ENCODE measurements around the gene ECSCR. TPM values are rescaled to one million over a fixed set of nuclear protein-coding genes. Genes with fewer than 3 reads are reported as not detected.

Gene ECSCR
- total and polyA plus RNA-seq, 2 donors (not counting 1 experiment from before 2014, with no cell fraction given), result not detected

- ChIA-PET POLR2A (no interaction called here), CTCF (no interaction called here)
- H3K27ac Mint-ChIP-seq, result no peak overlapping the region
- 93% methylated on average over 2 of the region's 5 CpGs for WGBS (ENCODE audit: insufficient coverage)
- H3K4me1 Mint-ChIP-seq, result peaks cover 6% of the 10 kb centered on the region
- Histone ChIP-seq H2AFZ (ENCODE audit: insufficient read depth, low read depth, low read length, poor library complexity, severe bottlenecking) (no peak overlapping the region), H4K20me1 (ENCODE audit: control insufficient read depth, insufficient read depth, low read length, poor library complexity, severe bottlenecking) (no peaks in the 10 kb centered on the region), H3K79me2 (ENCODE audit: control insufficient read depth, insufficient read depth, low read length) (no peaks in the 10 kb centered on the region), H3K4me2 (replicated peaks; ENCODE audit: low read depth, low read length, poor library complexity, severe bottlenecking) (no peak overlapping the region), H3K27ac (ENCODE audit: low read length in 2 of 2) (no peak overlapping the region), H3K9me3 (ENCODE audit: control extremely low read depth in 1 of 3, control insufficient read depth in 2 of 3, insufficient read depth in 1 of 3, low read length in 2 of 3) (no peaks in the 10 kb centered on the region), H3K9ac (ENCODE audit: low read length) (no peak overlapping the region), H3K4me3 (ENCODE audit: control extremely low read depth in 1 of 5, extremely low read depth in 1 of 5, insufficient read depth in 1 of 5, low read depth in 2 of 5, low read length in 4 of 5) (no peak overlapping the region), H3K36me3 (replicated peaks in 1 of 2; ENCODE audit: control extremely low read depth in 1 of 2, control insufficient read depth in 1 of 2, extremely low read depth in 1 of 2, insufficient read depth in 2 of 2, low read length in 1 of 2) (no peaks in the 10 kb centered on the region), H3K4me1 (ENCODE audit: control insufficient read depth in 2 of 2, insufficient read depth in 2 of 2, low read length in 2 of 2) (peaks cover 0 to 7% of the 10 kb centered on the region in 2 donors), H3K27me3 (replicated peaks in 1 of 4; ENCODE audit: control extremely low read depth in 1 of 4, control insufficient read depth in 3 of 4, insufficient read depth in 4 of 4, low read length in 3 of 4) (no peaks in the 10 kb centered on the region)
- intact Hi-C loops (cut with micrococcal nuclease), result no loop called here
- DNase-seq (no peak), ATAC-seq (ENCODE audit: low read depth) (no peak)
- H3K9me3 Mint-ChIP-seq (ENCODE audit: insufficient read depth), result no peaks in the 10 kb centered on the region
- H3K27me3 Mint-ChIP-seq, result no peaks in the 10 kb centered on the region
- TF ChIP-seq EZH2 (IDR thresholded peaks at IDR 0.05; ENCODE audit: borderline replicate concordance, insufficient read depth, low read depth, low read length, poor library complexity, severe bottlenecking) (no peak), CTCF (IDR thresholded peaks at IDR 0.05) (no peak)
- H3K4me3 Mint-ChIP-seq, result no peak overlapping the region
Observed at GRCh38 chr5:139461698-139462097, 845 bp downstream of the ECSCR start.

GRCh38 chr5:139461176-139461575 lies 1.4 kb downstream of the ECSCR start:
- Histone ChIP-seq H2AFZ (ENCODE audit: insufficient read depth, low read depth, low read length, poor library complexity, severe bottlenecking) (no peak overlapping the region), H3K4me2 (replicated peaks; ENCODE audit: low read depth, low read length, poor library complexity, severe bottlenecking) (no peak overlapping the region), H3K4me1 (ENCODE audit: control insufficient read depth in 2 of 2, insufficient read depth in 2 of 2, low read length in 2 of 2) (peaks cover 0 to 7% of the 10 kb centered on the region in 2 donors), H3K4me3 (ENCODE audit: control extremely low read depth in 1 of 5, extremely low read depth in 1 of 5, insufficient read depth in 1 of 5, low read depth in 2 of 5, low read length in 4 of 5) (no peak overlapping the region), H3K9ac (ENCODE audit: low read length) (no peak overlapping the region), H3K9me3 (ENCODE audit: control extremely low read depth in 1 of 3, control insufficient read depth in 2 of 3, insufficient read depth in 1 of 3, low read length in 2 of 3) (no peaks in the 10 kb centered on the region), H3K27ac (ENCODE audit: low read length in 2 of 2) (no peak overlapping the region), H3K36me3 (replicated peaks in 1 of 2; ENCODE audit: control extremely low read depth in 1 of 2, control insufficient read depth in 1 of 2, extremely low read depth in 1 of 2, insufficient read depth in 2 of 2, low read length in 1 of 2) (no peaks in the 10 kb centered on the region), H3K27me3 (replicated peaks in 1 of 4; ENCODE audit: control extremely low read depth in 1 of 4, control insufficient read depth in 3 of 4, insufficient read depth in 4 of 4, low read length in 3 of 4) (no peaks in the 10 kb centered on the region), H3K79me2 (ENCODE audit: control insufficient read depth, insufficient read depth, low read length) (no peaks in the 10 kb centered on the region), H4K20me1 (ENCODE audit: control insufficient read depth, insufficient read depth, low read length, poor library complexity, severe bottlenecking) (no peaks in the 10 kb centered on the region)
- ChIA-PET POLR2A (no interaction called here), CTCF (no interaction called here)
- Mint-ChIP-seq H3K27ac (no peak overlapping the region), H3K27me3 (no peaks in the 10 kb centered on the region), H3K9me3 (ENCODE audit: insufficient read depth) (no peaks in the 10 kb centered on the region), H3K4me1 (peaks cover 6% of the 10 kb centered on the region), H3K4me3 (no peak overlapping the region)
- intact Hi-C loops (cut with micrococcal nuclease), result no loop called here
- WGBS (ENCODE audit: insufficient coverage), result 86% methylated on average over 3 of the region's 7 CpGs
- ATAC-seq (ENCODE audit: low read depth) (no peak), DNase-seq (no peak)
- no peak for TF ChIP-seq CTCF (IDR thresholded peaks at IDR 0.05)
- TF ChIP-seq EZH2 (IDR thresholded peaks at IDR 0.05; ENCODE audit: borderline replicate concordance, insufficient read depth, low read depth, low read length, poor library complexity, severe bottlenecking), result no peak

Data from B cell (primary cell).